H1 (cell line): ENCODE data around the gene IGF2R. TPM values are rescaled to one million over a fixed set of nuclear protein-coding genes. Genes with fewer than 3 reads are reported as not detected.

ENCODE experiments used
- CTCF ChIA-PET: fragments of 300-600 bp; sonication (Branson Sonifier 250); formaldehyde crosslinking; loops from one replicate; lab custom pipeline; 2021; ENCODE audit not compliant: partially characterized antibody; lab: Charles Lee
- POLR2A ChIA-PET: fragments of 300-600 bp; sonication (Branson Sonifier 250); formaldehyde crosslinking; loops from one replicate; lab custom pipeline; 2021; ENCODE audit warnings: inconsistent platforms; ENCODE audit not compliant: partially characterized antibody; lab: Charles Lee
- DNase-seq, 2 experiments: peaks; one replicate each; pipeline versions ENCODE4 v3.0.0 to v3.0.0-alpha.2; 2010 to 2022; ENCODE audit warnings: low spot score in 2 of 2, low read depth in 1 of 2, mixed read lengths in 1 of 2
- FAIRE-seq: peaks from 2 replicates; lab custom pipeline; 2011; peaks lifted over from hg19 to GRCh38; lab: Jason Lieb, UNC
- H2AFZ ChIP-seq: 2 replicates; pipeline ENCODE4 v1.8.1; 2012; ENCODE audit warnings: low read length, inconsistent platforms
- H2AK5ac ChIP-seq: 2 replicates; pipeline ENCODE4 v1.6.1; 2013; ENCODE audit warnings: low read depth, low read length
- H2BK120ac ChIP-seq: replicated peaks from 2 replicates; pipeline ENCODE3; 2013; ENCODE audit warnings: low read depth, low read length, inconsistent platforms
- H2BK12ac ChIP-seq: 2 replicates; pipeline ENCODE4 v1.6.1; 2013; ENCODE audit warnings: low read depth, low read length
- H2BK15ac ChIP-seq: 2 replicates; pipeline ENCODE4 v1.6.1; 2013; ENCODE audit warnings: low read length
- H2BK20ac ChIP-seq: 2 replicates; pipeline ENCODE4 v1.6.1; 2013; ENCODE audit warnings: low read length
- H2BK5ac ChIP-seq: 2 replicates; pipeline ENCODE4 v1.6.1; 2013; ENCODE audit warnings: low read depth, low read length
- H3K14ac ChIP-seq: 2 replicates; pipeline ENCODE4 v1.6.1; 2013; ENCODE audit warnings: inconsistent platforms; ENCODE audit not compliant: insufficient read length
- H3K18ac ChIP-seq: 2 replicates; pipeline ENCODE4 v1.6.1; 2013; ENCODE audit warnings: low read length; ENCODE audit errors: extremely low read depth
- H3K23ac ChIP-seq: 2 replicates; pipeline ENCODE4 v1.6.1; 2013; ENCODE audit warnings: inconsistent platforms; ENCODE audit not compliant: insufficient read length
- H3K23me2 ChIP-seq: 2 replicates; pipeline ENCODE4 v1.6.1; 2013; ENCODE audit warnings: low read depth, low read length
- H3K27ac ChIP-seq: 2 replicates; pipeline ENCODE4 v1.6.1; 2011; ENCODE audit warnings: low read depth, low read length, inconsistent platforms
- H3K27me3 ChIP-seq, 4 experiments: replicated peaks in 1 of 4; 1 replicate in 1 of 4; 2 replicates in 3 of 4; pipeline versions ENCODE4 v1.6.1 to v1.8.1; 2011 to 2013; ENCODE audit warnings: low read length in 3 of 4, mild to moderate bottlenecking in 3 of 4, inconsistent platforms in 2 of 4, mixed read lengths in 2 of 4, moderate library complexity in 1 of 4; ENCODE audit not compliant: control insufficient read depth in 3 of 4, insufficient read depth in 3 of 4; ENCODE audit errors: extremely low read depth in 1 of 4
- H3K36me3 ChIP-seq, 4 experiments: 2 replicates each; pipeline versions ENCODE4 v1.6.1 to v1.8.1; 2011 to 2013; ENCODE audit warnings: mild to moderate bottlenecking in 4 of 4, low read length in 3 of 4, moderate library complexity in 2 of 4, control low read depth in 1 of 4, inconsistent platforms in 1 of 4; ENCODE audit not compliant: insufficient read depth in 4 of 4, control insufficient read depth in 2 of 4
- H3K4ac ChIP-seq: replicated peaks from 2 replicates; pipeline ENCODE3; 2013; ENCODE audit warnings: low read length, low read depth, mixed read lengths, inconsistent platforms; ENCODE audit not compliant: insufficient read length
- H3K4me1 ChIP-seq, 4 experiments: replicated peaks in 1 of 4; 1 replicate in 1 of 4; 2 replicates in 3 of 4; pipeline versions ENCODE4 v1.6.1 to v1.8.1; 2011 to 2013; ENCODE audit warnings: low read length in 3 of 4, inconsistent platforms in 2 of 4, mixed read lengths in 1 of 4; ENCODE audit not compliant: insufficient read depth in 4 of 4, control insufficient read depth in 3 of 4
- H3K4me2 ChIP-seq, 2 experiments: 2 replicates each; pipeline versions ENCODE4 v1.6.1 to v1.8.1; 2011 to 2013; ENCODE audit warnings: low read depth in 2 of 2, low read length in 2 of 2, control low read depth in 1 of 2, inconsistent platforms in 1 of 2, mild to moderate bottlenecking in 1 of 2; ENCODE audit not compliant: insufficient read depth in 1 of 2
- H3K4me3 ChIP-seq, 4 experiments: fragments of 200-600, 300-600 bp in 1 of 4; sonication (generic), shearing (Covaris generic), sonication (Bioruptor Twin) in 1 of 4; 2 replicates each; pipeline versions ENCODE4 v1.5.1 to v1.8.1; 2011 to 2016; ENCODE audit warnings: low read length in 4 of 4, low read depth in 3 of 4, control low read depth in 2 of 4, inconsistent platforms in 2 of 4, mild to moderate bottlenecking in 2 of 4, mixed read lengths in 1 of 4, moderate library complexity in 1 of 4; ENCODE audit not compliant: insufficient read depth in 2 of 4; ENCODE audit errors: extremely low read depth in 1 of 4
- H3K56ac ChIP-seq: replicated peaks from 2 replicates; pipeline ENCODE3; 2013; ENCODE audit warnings: low read depth, mild to moderate bottlenecking, mixed read lengths, low read length, inconsistent platforms; ENCODE audit not compliant: insufficient read length
- H3K79me1 ChIP-seq: 2 replicates; pipeline ENCODE4 v1.6.1; 2013; ENCODE audit warnings: low read depth, low read length, control low read depth
- H3K79me2 ChIP-seq, 2 experiments: 2 replicates each; pipeline versions ENCODE4 v1.6.1 to v1.8.1; 2012 to 2013; ENCODE audit warnings: low read length in 2 of 2, mild to moderate bottlenecking in 2 of 2, inconsistent platforms in 1 of 2; ENCODE audit not compliant: insufficient read depth in 2 of 2, control insufficient read depth in 1 of 2
- H3K9ac ChIP-seq, 4 experiments: replicated peaks in 1 of 4; 1 replicate in 1 of 4; 2 replicates in 3 of 4; pipeline versions ENCODE4 v1.6.1 to v1.8.1; 2011 to 2013; ENCODE audit warnings: low read depth in 3 of 4, low read length in 3 of 4, control low read depth in 2 of 4, mild to moderate bottlenecking in 2 of 4, moderate library complexity in 2 of 4, inconsistent platforms in 1 of 4; ENCODE audit errors: extremely low read depth in 1 of 4
- H3K9me3 ChIP-seq, 2 experiments: 2 replicates each; pipeline versions ENCODE4 v1.6.1 to v1.8.1; 2012 to 2013; ENCODE audit warnings: mild to moderate bottlenecking in 2 of 2, moderate library complexity in 2 of 2, control low read depth in 1 of 2, inconsistent platforms in 1 of 2, low read depth in 1 of 2, low read length in 1 of 2, mixed read lengths in 1 of 2; ENCODE audit not compliant: insufficient read depth in 2 of 2
- H4K20me1 ChIP-seq, 2 experiments: replicated peaks in 1 of 2; 2 replicates each; pipeline versions ENCODE3 to v1.8.1; 2011 to 2013; ENCODE audit warnings: inconsistent platforms in 2 of 2, low read length in 2 of 2, mild to moderate bottlenecking in 1 of 2; ENCODE audit not compliant: insufficient read depth in 2 of 2, control insufficient read depth in 1 of 2
- H4K5ac ChIP-seq: 2 replicates; pipeline ENCODE4 v1.6.1; 2013; ENCODE audit warnings: low read length, low read depth, mixed read lengths, inconsistent platforms; ENCODE audit not compliant: insufficient read length
- H4K8ac ChIP-seq: 2 replicates; pipeline ENCODE4 v1.8.0; 2013; ENCODE audit warnings: mild to moderate bottlenecking, moderate library complexity, low read length, inconsistent platforms; ENCODE audit not compliant: insufficient read depth; ENCODE audit errors: extremely low read depth
- H4K91ac ChIP-seq: replicated peaks from 2 replicates; pipeline ENCODE3; 2013; ENCODE audit warnings: low read length, mixed read lengths, inconsistent platforms; ENCODE audit not compliant: insufficient read length
- CTBP2 ChIP-seq: IDR thresholded peaks from 2 replicates; pipeline ENCODE4 v1.7.0; 2011; ENCODE audit warnings: borderline replicate concordance, mild to moderate bottlenecking, moderate library complexity, mixed read lengths, low read length; ENCODE audit not compliant: insufficient read depth, insufficient read length
- NANOG ChIP-seq: IDR thresholded peaks from 2 replicates; pipeline ENCODE4 v1.6.1; 2011; ENCODE audit warnings: low read length, low read depth, mild to moderate bottlenecking, inconsistent platforms; ENCODE audit not compliant: insufficient read depth, poor library complexity, severe bottlenecking
- SIRT6 ChIP-seq: IDR thresholded peaks from one replicate; pipeline ENCODE4 v1.7.1; 2012; ENCODE audit warnings: low read length, inconsistent platforms
- SIX5 ChIP-seq: IDR thresholded peaks from 2 replicates; pipeline ENCODE4 v1.6.1; 2011; ENCODE audit warnings: mild to moderate bottlenecking, low read depth, low read length
- TAF1 ChIP-seq: IDR thresholded peaks from 2 replicates; pipeline ENCODE4 v1.6.1; 2011; ENCODE audit warnings: mild to moderate bottlenecking, low read depth, low read length
- TAF7 ChIP-seq: optimal IDR thresholded peaks from 2 replicates; pipeline ENCODE3; 2011; ENCODE audit warnings: low read depth, mild to moderate bottlenecking, inconsistent platforms, low read length, moderate library complexity, borderline replicate concordance
- TCF12 ChIP-seq: IDR thresholded peaks from 2 replicates; pipeline ENCODE4 v1.6.1; 2011; ENCODE audit warnings: low read depth, mild to moderate bottlenecking, low read length
- TEAD4 ChIP-seq: IDR thresholded peaks from 2 replicates; pipeline ENCODE4 v1.6.1; 2012; ENCODE audit warnings: low read depth, low read length, inconsistent platforms, mixed read lengths
- WGBS, 2 experiments: shearing (Covaris generic) in 1 of 2; methylation state at CpG; one replicate each; pipeline versions ENCODE4 v1.1.6 to v1.1.7; 2013 to 2015; ENCODE audit warnings: low lambda C conversion rate in 2 of 2, mixed read lengths in 2 of 2, inconsistent platforms in 1 of 2, low coverage in 1 of 2, missing lambda C conversion rate in 1 of 2; ENCODE audit not compliant: insufficient replicate concordance in 2 of 2, insufficient coverage in 1 of 2, insufficient read length in 1 of 2; ENCODE audit errors: extremely low coverage in 1 of 2, missing lambda C conversion rate in 1 of 2; 5-methylcytosine and 5-hydroxymethylcytosine counted together
- polyA plus RNA-seq, 7 experiments: library from polyadenylated mRNA; depleted of rRNA in 3 of 7; stranded (reverse) in 5 of 7; unstranded in 2 of 7; fragments of >200 nt in 5 of 7; fragments of 200-250 nt in 2 of 7; gene quantifications; 1 replicate in 5 of 7; 2 replicates in 1 of 7; 4 replicates in 1 of 7; pipeline versions ENCODE4 v1.2.1 to v1.2.3, GENCODE V29; 2011 to 2013; ENCODE audit warnings: missing spikeins in 2 of 7, mixed read lengths in 2 of 7
- total RNA-seq: library from RNA; stranded (reverse); fragmentation: NEBNext Ultra II Directional; extraction: Animal tissue kit (Norgen Biotek cat#: 25700); gene quantifications from 2 replicates; pipeline ENCODE4 v1.2.1, GENCODE V29; 2021

IGF2R gene
- total and polyA plus RNA-seq, 2 of the 8 experiments (the other 6 are each of a cell fraction or from before 2014, with no cell fraction given) = 20.6 to 74.1 TPM

DNA sequence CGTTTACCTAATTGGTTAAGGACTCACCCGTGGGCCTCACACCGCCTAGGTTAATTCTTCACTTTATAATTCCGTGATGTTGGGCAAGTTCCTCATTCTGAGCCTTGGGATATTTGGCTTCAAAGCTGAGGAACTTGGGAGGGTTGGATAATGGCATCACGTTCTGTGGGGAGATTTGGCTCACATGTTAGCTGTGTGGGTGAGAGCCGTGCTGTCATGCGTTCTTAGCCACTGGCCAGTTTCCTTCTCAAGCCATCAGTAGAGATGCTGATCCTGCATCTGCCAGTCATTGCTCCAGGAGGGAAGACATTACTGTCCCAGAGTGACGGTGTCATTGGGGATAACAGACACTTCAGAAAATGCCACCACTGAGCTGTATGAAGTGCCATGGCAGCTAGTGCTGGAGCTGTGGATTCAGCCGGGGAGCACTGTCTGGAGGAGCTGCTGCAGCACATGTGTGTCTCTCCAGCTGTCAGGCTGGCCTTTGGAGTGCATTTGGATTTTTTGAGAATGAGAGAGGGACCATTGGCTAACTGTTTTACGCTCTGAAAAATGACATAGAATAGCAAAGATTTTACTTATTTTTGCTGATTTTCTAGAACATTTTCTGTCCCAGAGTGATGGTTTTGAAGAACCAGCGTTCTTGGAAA is 16.5 kb downstream of the IGF2R start:
- Histone ChIP-seq H3K79me1 (peaks cover 23% of the 10 kb centered on the region), H3K9me3 (no peaks in the 10 kb centered on the region), H2BK15ac (no peak overlapping the region), H3K79me2 (peaks cover 25 to 99% of the 10 kb centered on the region in 2 experiments), H3K18ac (no peak overlapping the region), H3K4me3 (no peak overlapping the region), H3K4me1 (peaks cover 4 to 15% (median 11%) of the 10 kb centered on the region in 4 experiments), H3K23ac (no peak overlapping the region), H4K20me1 (peaks cover 19 to 33% of the 10 kb centered on the region in 2 experiments), H4K91ac (no peak overlapping the region), H3K27ac (no peak overlapping the region), H2AK5ac (no peak overlapping the region), H3K14ac (no peak overlapping the region), H3K23me2 (peaks cover 3% of the 10 kb centered on the region; the same call in 1 of the 2 replicates), H4K5ac (no peak overlapping the region), H3K4me2 (no peak overlapping the region), H2BK120ac (no peak overlapping the region), H3K36me3 (no peaks in the 10 kb centered on the region), H3K56ac (no peak overlapping the region), H3K9ac (no peak overlapping the region), H3K27me3 (no peaks in the 10 kb centered on the region), H4K8ac (no peak overlapping the region; the same call in 1 of the 2 replicates), H3K4ac (no peak overlapping the region), H2AFZ (no peak overlapping the region), H2BK20ac (no peak overlapping the region), H2BK12ac (no peak overlapping the region), H2BK5ac (no peak overlapping the region)
- no peak for TF ChIP-seq TAF1
- no peak for TF ChIP-seq NANOG
- no peak for TF ChIP-seq CTBP2
- TF ChIP-seq TCF12 = no peak
- no peak for TF ChIP-seq TEAD4
- TF ChIP-seq SIX5 = no peak
- TF ChIP-seq SIRT6 = no peak
- TF ChIP-seq TAF7 = no peak
- no peak for DNase-seq
- FAIRE-seq = no peak
- ChIA-PET POLR2A (interaction anchor here (0.7 kb wide), 1 partner anchor 225 kb away, joined by 3 read pairs; no protein-coding TSS in a partner anchor), CTCF (no interaction called here)
- 90% methylated on average over 11 of the region's 11 CpGs; no CpG with 5 or more reads in 1 of the 2 experiments for WGBS, 2 experiments
